ENCODE measurements around the gene NAALADL2. TPM values are rescaled to one million over a fixed set of nuclear protein-coding genes. Genes with fewer than 3 reads are reported as not detected.

Gene NAALADL2
- total RNA-seq, 1 donor from 2014 or later = 10.4 TPM

DNA sequence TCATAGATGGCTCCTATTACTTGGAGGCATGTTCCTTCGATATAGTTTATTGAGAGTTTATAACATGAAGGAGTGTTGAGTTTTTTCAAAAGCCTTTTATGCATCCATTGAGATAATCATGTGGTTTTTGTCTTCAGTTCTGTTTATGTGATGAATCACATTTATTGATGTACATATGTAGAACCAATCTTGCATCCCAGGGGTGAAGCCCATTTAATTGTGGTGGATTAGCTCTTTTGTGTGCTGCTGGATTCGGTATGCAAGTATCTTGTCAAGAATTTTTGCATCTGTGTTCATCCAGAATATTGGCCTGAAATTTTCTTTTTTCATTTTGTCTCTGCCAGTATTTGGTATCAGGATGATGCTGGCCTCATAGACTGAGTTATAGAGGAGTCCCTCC, 81.0 kb downstream of the NAALADL2 start:
- TF ChIP-seq, protein P1, sequence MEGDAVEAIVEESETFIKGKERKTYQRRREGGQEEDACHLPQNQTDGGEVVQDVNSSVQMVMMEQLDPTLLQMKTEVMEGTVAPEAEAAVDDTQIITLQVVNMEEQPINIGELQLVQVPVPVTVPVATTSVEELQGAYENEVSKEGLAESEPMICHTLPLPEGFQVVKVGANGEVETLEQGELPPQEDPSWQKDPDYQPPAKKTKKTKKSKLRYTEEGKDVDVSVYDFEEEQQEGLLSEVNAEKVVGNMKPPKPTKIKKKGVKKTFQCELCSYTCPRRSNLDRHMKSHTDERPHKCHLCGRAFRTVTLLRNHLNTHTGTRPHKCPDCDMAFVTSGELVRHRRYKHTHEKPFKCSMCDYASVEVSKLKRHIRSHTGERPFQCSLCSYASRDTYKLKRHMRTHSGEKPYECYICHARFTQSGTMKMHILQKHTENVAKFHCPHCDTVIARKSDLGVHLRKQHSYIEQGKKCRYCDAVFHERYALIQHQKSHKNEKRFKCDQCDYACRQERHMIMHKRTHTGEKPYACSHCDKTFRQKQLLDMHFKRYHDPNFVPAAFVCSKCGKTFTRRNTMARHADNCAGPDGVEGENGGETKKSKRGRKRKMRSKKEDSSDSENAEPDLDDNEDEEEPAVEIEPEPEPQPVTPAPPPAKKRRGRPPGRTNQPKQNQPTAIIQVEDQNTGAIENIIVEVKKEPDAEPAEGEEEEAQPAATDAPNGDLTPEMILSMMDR (IDR thresholded peaks at IDR 0.05; ENCODE audit: unreplicated experiment) = no peak
- Mint-ChIP-seq H3K4me1 (ENCODE audit: low read depth) (peaks cover 2% of the 10 kb centered on the region), H3K4me3 (ENCODE audit: low read depth) (no peak overlapping the region), H3K27me3 (no peaks in the 10 kb centered on the region), H3K27ac (no peak overlapping the region), H3K36me3 (ENCODE audit: insufficient read depth) (no peaks in the 10 kb centered on the region), H3K9me3 (ENCODE audit: low read depth) (peaks cover 16% of the 10 kb centered on the region)
- no peak for DNase-seq (ENCODE audit: low spot score, unreplicated experiment)

DNA sequence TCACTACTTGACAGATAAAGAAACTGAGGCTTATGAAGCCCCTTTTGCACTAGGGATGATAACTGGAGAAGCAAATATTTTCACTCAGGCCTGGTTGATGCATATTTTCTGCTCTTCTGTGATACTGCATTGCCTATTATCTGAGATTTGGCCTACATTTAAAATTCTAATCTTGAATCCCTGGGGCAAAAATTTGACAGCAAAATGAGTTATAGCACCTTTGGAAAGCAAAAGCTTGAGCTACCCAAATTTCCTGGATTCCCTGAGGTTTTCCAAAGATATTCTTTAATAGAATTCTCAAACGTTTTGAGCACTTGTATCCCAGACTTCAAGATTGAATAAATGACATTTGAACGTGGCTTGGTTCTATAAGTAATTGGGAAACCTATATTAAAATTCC, 86.1 kb downstream of the NAALADL2 start:
- Mint-ChIP-seq H3K27ac (no peak overlapping the region), H3K4me1 (ENCODE audit: low read depth) (no peaks in the 10 kb centered on the region), H3K4me3 (ENCODE audit: low read depth) (no peak overlapping the region), H3K36me3 (ENCODE audit: insufficient read depth) (no peaks in the 10 kb centered on the region), H3K9me3 (ENCODE audit: low read depth) (peaks cover 13% of the 10 kb centered on the region), H3K27me3 (no peaks in the 10 kb centered on the region)
- DNase-seq (ENCODE audit: low spot score, unreplicated experiment) = no peak
- TF ChIP-seq, protein P1 (IDR thresholded peaks at IDR 0.05; ENCODE audit: unreplicated experiment) = no peak

DNA sequence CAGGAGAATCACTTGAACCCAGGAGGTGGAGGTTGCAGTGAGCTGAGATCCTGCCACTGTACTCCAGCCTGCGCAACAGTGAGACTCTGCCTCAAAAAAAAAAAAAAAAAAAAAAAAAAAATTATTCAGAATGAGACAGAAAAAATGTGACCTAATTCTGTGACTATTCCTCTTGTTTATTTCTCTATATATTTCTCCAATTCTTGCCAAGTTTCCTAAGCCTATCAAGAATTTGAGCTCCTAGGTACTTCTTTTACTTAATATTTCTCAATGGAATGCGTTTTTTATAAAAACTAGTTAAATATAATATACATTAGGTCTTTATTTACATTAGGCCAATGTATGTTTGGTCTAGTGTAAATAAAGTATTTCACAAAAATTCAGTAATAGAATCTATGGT, 86.8 kb downstream of the NAALADL2 start:
- H3K4me3 Mint-ChIP-seq (ENCODE audit: low read depth) = no peak overlapping the region
- H3K4me1 Mint-ChIP-seq (ENCODE audit: low read depth) = no peaks in the 10 kb centered on the region
- no peak for DNase-seq (ENCODE audit: low spot score, unreplicated experiment)
- no peaks in the 10 kb centered on the region for H3K27me3 Mint-ChIP-seq
- TF ChIP-seq, protein P1 (IDR thresholded peaks at IDR 0.05; ENCODE audit: unreplicated experiment) = no peak
- H3K9me3 Mint-ChIP-seq (ENCODE audit: low read depth) = peaks cover 7% of the 10 kb centered on the region
- H3K36me3 Mint-ChIP-seq (ENCODE audit: insufficient read depth) = no peaks in the 10 kb centered on the region
- H3K27ac Mint-ChIP-seq = no peak overlapping the region

DNA sequence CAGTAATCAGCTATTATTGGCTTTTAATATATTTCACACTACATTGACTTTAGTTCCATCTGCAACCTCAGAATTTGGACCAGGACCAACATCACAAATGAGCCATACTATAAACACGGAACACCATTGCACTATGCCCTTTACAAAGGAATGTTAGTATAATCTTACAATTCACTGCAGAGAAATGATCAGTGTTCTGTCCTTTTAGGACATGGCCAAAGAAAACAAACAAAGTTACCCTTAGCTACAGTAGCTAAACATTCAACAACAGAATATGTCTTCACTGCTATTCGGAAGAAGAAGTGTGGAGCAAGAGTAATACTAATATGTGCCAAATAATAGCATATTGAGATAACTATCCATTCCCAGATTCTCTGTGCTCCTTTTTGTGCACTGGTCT, 90.4 kb downstream of the NAALADL2 start:
- no peaks in the 10 kb centered on the region for H3K36me3 Mint-ChIP-seq (ENCODE audit: insufficient read depth)
- no peak for DNase-seq (ENCODE audit: low spot score, unreplicated experiment)
- TF ChIP-seq, protein P1 (IDR thresholded peaks at IDR 0.05; ENCODE audit: unreplicated experiment) = no peak
- H3K27ac Mint-ChIP-seq = no peak overlapping the region
- H3K9me3 Mint-ChIP-seq (ENCODE audit: low read depth) = peaks cover 3% of the 10 kb centered on the region
- no peaks in the 10 kb centered on the region for H3K4me1 Mint-ChIP-seq (ENCODE audit: low read depth)
- no peaks in the 10 kb centered on the region for H3K27me3 Mint-ChIP-seq
- H3K4me3 Mint-ChIP-seq (ENCODE audit: low read depth) = no peak overlapping the region

DNA sequence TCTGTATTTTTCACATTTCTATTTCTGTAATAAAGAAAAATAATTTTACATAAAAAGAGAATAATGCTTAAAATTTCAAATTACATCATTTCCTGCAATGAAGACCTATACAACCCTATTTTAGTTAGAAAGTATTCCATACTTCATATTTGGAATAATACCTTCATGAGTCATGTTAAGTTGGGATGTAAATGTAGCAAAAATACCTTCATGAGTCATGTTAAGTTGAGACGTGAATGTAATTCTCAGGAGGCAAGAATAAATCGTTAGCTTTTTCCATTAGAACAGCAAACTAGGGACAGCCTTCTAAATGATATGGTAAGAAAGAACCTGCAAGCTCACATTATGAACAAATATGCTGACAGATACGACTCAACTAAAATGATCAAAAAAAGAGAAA, 91.9 kb downstream of the NAALADL2 start:
- Mint-ChIP-seq H3K4me1 (ENCODE audit: low read depth) (peaks cover 2% of the 10 kb centered on the region), H3K36me3 (ENCODE audit: insufficient read depth) (no peaks in the 10 kb centered on the region), H3K9me3 (ENCODE audit: low read depth) (peaks cover 3% of the 10 kb centered on the region), H3K4me3 (ENCODE audit: low read depth) (no peak overlapping the region), H3K27ac (no peak overlapping the region), H3K27me3 (no peaks in the 10 kb centered on the region)
- DNase-seq (ENCODE audit: low spot score, unreplicated experiment) = no peak
- TF ChIP-seq, protein P1 (IDR thresholded peaks at IDR 0.05; ENCODE audit: unreplicated experiment) = no peak
